Nephron (organoid): ENCODE data around the gene DGKI.

Source experiments
- H3K27ac Mint-ChIP-seq, 3 experiments: 2 replicates each; pipeline ENCODE4 v1.8.0; 2020; ENCODE audit warnings: mixed read lengths in 3 of 3, mild to moderate bottlenecking in 2 of 3, moderate library complexity in 1 of 3
- H3K27me3 Mint-ChIP-seq: 2 replicates; pipeline ENCODE4 v1.8.0; 2021; ENCODE audit warnings: low read depth, mild to moderate bottlenecking, moderate library complexity, mixed read lengths
- H3K36me3 Mint-ChIP-seq: 2 replicates; pipeline ENCODE4 v1.8.0; 2020; ENCODE audit warnings: low read depth, mixed read lengths
- H3K4me1 Mint-ChIP-seq: 2 replicates; pipeline ENCODE4 v1.8.0; 2020; ENCODE audit warnings: mixed read lengths
- H3K4me3 Mint-ChIP-seq, 3 experiments: 2 replicates each; pipeline ENCODE4 v1.8.0; 2020; ENCODE audit warnings: mild to moderate bottlenecking in 3 of 3, mixed read lengths in 3 of 3, moderate library complexity in 2 of 3
- H3K9me3 Mint-ChIP-seq: 2 replicates; pipeline ENCODE4 v1.8.0; 2020; ENCODE audit warnings: mixed read lengths
- TF ChIP-seq, protein P1 (sequence below), 3 experiments: fragments of 200-600 bp; sonication (generic); IDR thresholded peaks; one replicate each; pipeline ENCODE4 v1.5.0; 2021; ENCODE audit warnings: antibody characterized with exemption in 3 of 3; ENCODE audit not compliant: unreplicated experiment in 3 of 3

Gene DGKI

GRCh38 chr7:137439829-137440825 is 406.6 kb downstream of the DGKI start:
- Mint-ChIP-seq H3K4me1 (peaks cover 19% of the 10 kb centered on the region), H3K36me3 (no peaks in the 10 kb centered on the region), H3K4me3 (no peak overlapping the region), H3K27ac (peak overlapping the region; percentile 66 to 83 (median 74)), H3K9me3 (no peaks in the 10 kb centered on the region), H3K27me3 (no peaks in the 10 kb centered on the region)
- TF ChIP-seq, protein P1, sequence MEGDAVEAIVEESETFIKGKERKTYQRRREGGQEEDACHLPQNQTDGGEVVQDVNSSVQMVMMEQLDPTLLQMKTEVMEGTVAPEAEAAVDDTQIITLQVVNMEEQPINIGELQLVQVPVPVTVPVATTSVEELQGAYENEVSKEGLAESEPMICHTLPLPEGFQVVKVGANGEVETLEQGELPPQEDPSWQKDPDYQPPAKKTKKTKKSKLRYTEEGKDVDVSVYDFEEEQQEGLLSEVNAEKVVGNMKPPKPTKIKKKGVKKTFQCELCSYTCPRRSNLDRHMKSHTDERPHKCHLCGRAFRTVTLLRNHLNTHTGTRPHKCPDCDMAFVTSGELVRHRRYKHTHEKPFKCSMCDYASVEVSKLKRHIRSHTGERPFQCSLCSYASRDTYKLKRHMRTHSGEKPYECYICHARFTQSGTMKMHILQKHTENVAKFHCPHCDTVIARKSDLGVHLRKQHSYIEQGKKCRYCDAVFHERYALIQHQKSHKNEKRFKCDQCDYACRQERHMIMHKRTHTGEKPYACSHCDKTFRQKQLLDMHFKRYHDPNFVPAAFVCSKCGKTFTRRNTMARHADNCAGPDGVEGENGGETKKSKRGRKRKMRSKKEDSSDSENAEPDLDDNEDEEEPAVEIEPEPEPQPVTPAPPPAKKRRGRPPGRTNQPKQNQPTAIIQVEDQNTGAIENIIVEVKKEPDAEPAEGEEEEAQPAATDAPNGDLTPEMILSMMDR (IDR thresholded peaks at IDR 0.05; ENCODE audit: unreplicated experiment in 3 of 3): no peak

GRCh38 chr7:137434946-137435345 is 411.8 kb downstream of the DGKI start:
- Mint-ChIP-seq H3K4me3 (no peak overlapping the region), H3K4me1 (peaks cover 14% of the 10 kb centered on the region), H3K9me3 (no peaks in the 10 kb centered on the region), H3K27ac (peak overlapping the region in 2 of 3 experiments; percentile 7 to 31), H3K27me3 (no peaks in the 10 kb centered on the region), H3K36me3 (no peaks in the 10 kb centered on the region)
- TF ChIP-seq, protein P1 (IDR thresholded peaks at IDR 0.05; ENCODE audit: unreplicated experiment in 3 of 3): no peak

GRCh38 chr7:137434530-137434929 is 412.2 kb downstream of the DGKI start:
- peak overlapping the region in 2 of 3 experiments; percentile 7 to 40 for H3K27ac Mint-ChIP-seq
- H3K4me1 Mint-ChIP-seq: peaks cover 10% of the 10 kb centered on the region
- no peaks in the 10 kb centered on the region for H3K9me3 Mint-ChIP-seq
- TF ChIP-seq, protein P1 (IDR thresholded peaks at IDR 0.05; ENCODE audit: unreplicated experiment in 3 of 3): no peak
- H3K4me3 Mint-ChIP-seq: no peak overlapping the region
- H3K27me3 Mint-ChIP-seq: no peaks in the 10 kb centered on the region
- no peaks in the 10 kb centered on the region for H3K36me3 Mint-ChIP-seq

DNA sequence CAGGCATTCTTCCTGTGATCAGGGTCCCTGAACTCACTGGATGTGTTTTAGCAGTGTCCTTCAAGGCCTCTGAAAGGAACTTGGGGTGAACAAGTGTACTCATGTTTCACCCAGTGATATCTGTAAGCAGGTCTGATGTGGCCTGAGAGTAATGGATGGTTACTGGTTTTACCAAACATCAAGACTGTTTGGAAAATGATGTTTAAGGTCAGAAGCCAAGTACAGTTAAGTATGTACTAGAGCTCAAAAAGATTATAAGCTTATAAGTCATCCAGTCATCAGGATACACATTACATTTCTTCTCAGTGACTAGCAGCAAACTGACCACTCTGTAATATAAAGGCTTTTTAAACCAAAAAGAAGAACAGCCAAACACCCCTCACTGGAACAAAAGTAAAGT is 423.5 kb downstream of the DGKI start:
- H3K36me3 Mint-ChIP-seq: no peaks in the 10 kb centered on the region
- H3K4me3 Mint-ChIP-seq: no peak overlapping the region
- no peaks in the 10 kb centered on the region for H3K27me3 Mint-ChIP-seq
- H3K4me1 Mint-ChIP-seq: peaks cover 19% of the 10 kb centered on the region
- TF ChIP-seq, protein P1 (IDR thresholded peaks at IDR 0.05; ENCODE audit: unreplicated experiment in 3 of 3): no peak
- H3K27ac Mint-ChIP-seq: no peak overlapping the region
- peaks cover 20% of the 10 kb centered on the region for H3K9me3 Mint-ChIP-seq

DNA sequence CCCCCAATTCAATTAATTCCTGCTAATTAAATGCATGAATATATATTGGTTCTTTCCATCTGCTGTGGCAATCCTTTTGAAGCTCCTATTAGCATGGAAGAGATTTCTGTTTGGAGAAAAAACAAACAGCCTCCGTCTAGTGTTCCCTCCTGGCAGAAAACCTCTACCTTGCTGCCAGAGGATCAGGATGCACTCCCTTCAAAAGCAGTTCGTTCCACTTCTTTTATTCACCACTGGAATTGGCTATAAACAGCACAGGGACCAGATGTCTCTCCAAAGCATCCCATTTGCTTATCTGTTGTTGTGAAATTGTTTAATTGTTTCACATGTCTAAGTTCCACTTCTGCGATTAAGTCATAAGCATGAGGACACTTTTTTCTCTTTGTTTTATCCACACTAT is 425.4 kb downstream of the DGKI start:
- TF ChIP-seq, protein P1 (IDR thresholded peaks at IDR 0.05; ENCODE audit: unreplicated experiment in 3 of 3): no peak
- Mint-ChIP-seq H3K9me3 (peaks cover 15% of the 10 kb centered on the region), H3K27ac (no peak overlapping the region), H3K36me3 (no peaks in the 10 kb centered on the region), H3K27me3 (no peaks in the 10 kb centered on the region), H3K4me1 (peaks cover 38% of the 10 kb centered on the region), H3K4me3 (no peak overlapping the region)
